Limb (tissue), 2 donors: Measurements from ENCODE around the gene NQO2.

ENCODE experiments used
- DNase-seq, 2 donors: peaks; one replicate each; pipeline ENCODE4 v3.0.0-alpha.2; 2016; ENCODE audit errors: extremely low spot score in 2 of 2

The NQO2 gene

GRCh38 chr6:2999618-3000557, at the start of gene NQO2:
Gene NQO2 (plus strand): TSS chr6:2999894. CDS start chr6:3006553, 6,659 bp downstream.
- DNase-seq = peak in 1 of 2 donors; percentile 96

GRCh38 chr6:2950713-2951112, 49.0 kb upstream of the NQO2 start:
- no peak for DNase-seq

GRCh38 chr6:2951728-2952127, 48.0 kb upstream of the NQO2 start:
- no peak for DNase-seq

GRCh38 chr6:2952557-2953095, 47.1 kb upstream of the NQO2 start:
- DNase-seq = peak; percentile 66 to 86

- DNase-seq = no peak
These were observed 46.6 kb upstream of the NQO2 start for GRCh38 chr6:2953098-2953497.

- DNase-seq = no peak
These were observed 42.6 kb upstream of the NQO2 start for GRCh38 chr6:2956930-2957685.

- no peak for DNase-seq
These were observed 41.9 kb upstream of the NQO2 start for GRCh38 chr6:2957696-2958330.

- DNase-seq = no peak
These were observed 41.4 kb upstream of the NQO2 start for GRCh38 chr6:2958331-2958711.

- no peak for DNase-seq
These were observed 40.9 kb upstream of the NQO2 start for GRCh38 chr6:2958776-2959175.

- DNase-seq = no peak
These were observed 39.6 kb upstream of the NQO2 start for GRCh38 chr6:2959909-2960719.

GRCh38 chr6:2960935-2961334, 38.8 kb upstream of the NQO2 start:
- DNase-seq = no peak

- no peak for DNase-seq
These were observed 38.2 kb upstream of the NQO2 start for GRCh38 chr6:2961506-2961905.

- no peak for DNase-seq
These were observed 37.7 kb upstream of the NQO2 start for GRCh38 chr6:2962004-2962403.

- no peak for DNase-seq
These were observed 37.1 kb upstream of the NQO2 start for GRCh38 chr6:2962636-2963035.

GRCh38 chr6:2963756-2964155, 35.9 kb upstream of the NQO2 start:
- DNase-seq = no peak

- DNase-seq = no peak
These were observed 34.7 kb upstream of the NQO2 start for GRCh38 chr6:2964793-2965505.

GRCh38 chr6:2966347-2966746, 33.3 kb upstream of the NQO2 start:
- DNase-seq = no peak

GRCh38 chr6:2967936-2968335, 31.8 kb upstream of the NQO2 start:
- no peak for DNase-seq

GRCh38 chr6:2968600-2969135, 31.0 kb upstream of the NQO2 start:
- DNase-seq = no peak

GRCh38 chr6:2969549-2969948, 30.1 kb upstream of the NQO2 start:
- DNase-seq = no peak
